ENCODE results near the gene DCP2.

DCP2 gene

DNA sequence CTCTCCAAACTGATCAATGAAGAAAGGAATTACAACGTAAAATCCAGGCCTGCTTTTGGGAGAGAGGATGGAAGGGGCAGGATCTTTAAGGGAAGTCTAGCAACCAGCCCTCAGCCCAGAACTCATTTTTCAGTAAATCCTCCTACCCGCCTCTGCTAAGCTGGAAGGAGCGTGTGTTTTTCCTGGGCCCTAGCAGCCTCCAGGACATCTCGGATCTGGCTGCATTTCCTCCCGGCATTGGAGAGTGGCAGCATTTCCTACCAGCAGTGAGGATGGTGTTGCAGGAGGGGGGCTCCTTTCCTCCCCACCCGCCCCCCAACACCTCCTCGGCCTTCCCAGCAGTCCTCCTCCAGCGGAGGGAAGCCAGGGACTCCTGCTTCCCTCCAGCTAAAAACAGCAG lies 54.5 kb downstream of the DCP2 start:
- peaks cover 10 to 44% (median 29%) of the 10 kb centered on the region in 5 donors for H3K36me3 ChIP-seq (ENCODE audit: control insufficient read depth in 5 of 5, insufficient read depth in 5 of 5, low read length in 5 of 5)
- H3K27me3 ChIP-seq (ENCODE audit: control insufficient read depth in 5 of 5, insufficient read depth in 4 of 5, low read length in 5 of 5): no peaks in the 10 kb centered on the region
- no peak overlapping the region for H3K9ac ChIP-seq (ENCODE audit: low read length in 5 of 5)
- H3K4me1 ChIP-seq (ENCODE audit: control insufficient read depth in 5 of 5, insufficient read depth in 5 of 5, low read length in 5 of 5): peaks cover 0 to 20% (median 17%) of the 10 kb centered on the region in 5 donors
- H3K4me3 ChIP-seq (ENCODE audit: low read depth in 1 of 5, low read length in 5 of 5): no peak overlapping the region
- no peak overlapping the region for H3K27ac ChIP-seq (ENCODE audit: low read depth, low read length)
- no peaks in the 10 kb centered on the region for H3K9me3 ChIP-seq (ENCODE audit: control insufficient read depth in 5 of 5, low read length in 5 of 5)

GRCh38 chr5:113031557-113031956 lies 55.0 kb downstream of the DCP2 start:
- no peak overlapping the region for H3K27ac ChIP-seq (ENCODE audit: low read depth, low read length)
- H3K4me3 ChIP-seq (ENCODE audit: low read depth in 1 of 5, low read length in 5 of 5): no peak overlapping the region
- peaks cover 0 to 20% (median 17%) of the 10 kb centered on the region in 5 donors for H3K4me1 ChIP-seq (ENCODE audit: control insufficient read depth in 5 of 5, insufficient read depth in 5 of 5, low read length in 5 of 5)
- H3K27me3 ChIP-seq (ENCODE audit: control insufficient read depth in 5 of 5, insufficient read depth in 4 of 5, low read length in 5 of 5): no peaks in the 10 kb centered on the region
- peaks cover 6 to 44% (median 29%) of the 10 kb centered on the region in 5 donors for H3K36me3 ChIP-seq (ENCODE audit: control insufficient read depth in 5 of 5, insufficient read depth in 5 of 5, low read length in 5 of 5)
- no peak overlapping the region for H3K9ac ChIP-seq (ENCODE audit: low read length in 5 of 5)
- H3K9me3 ChIP-seq (ENCODE audit: control insufficient read depth in 5 of 5, low read length in 5 of 5): no peaks in the 10 kb centered on the region

DNA sequence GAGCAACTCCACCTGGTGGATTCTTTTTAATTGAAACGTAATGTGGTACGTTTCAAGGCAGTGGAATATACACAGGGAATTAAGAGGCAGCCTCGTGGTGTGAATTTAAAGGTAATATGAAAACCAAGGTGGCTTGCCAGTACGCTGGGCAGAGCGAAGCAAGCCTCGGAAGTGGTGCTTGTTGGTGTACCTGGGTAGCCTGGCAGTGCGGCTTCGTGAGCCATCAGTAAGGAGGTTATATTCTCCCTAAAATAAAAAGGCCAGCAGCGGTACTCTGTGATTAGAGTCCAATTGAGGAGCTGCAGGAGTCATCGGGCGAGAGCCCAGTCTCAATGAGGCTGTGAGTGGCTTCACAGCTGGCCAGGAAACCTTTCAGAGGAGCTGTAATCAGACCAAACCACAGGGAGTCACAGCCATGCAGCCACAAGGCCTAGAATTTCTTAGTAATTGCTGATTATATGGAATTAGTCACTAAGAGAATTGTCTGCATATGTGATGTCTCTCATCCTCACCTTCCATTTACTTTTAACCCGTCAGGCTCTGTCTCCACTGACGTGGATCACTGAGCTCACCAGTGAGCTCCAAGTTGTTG lies 57.7 kb downstream of the DCP2 start:
- H3K27ac ChIP-seq (ENCODE audit: low read depth, low read length): no peak overlapping the region
- H3K36me3 ChIP-seq (ENCODE audit: control insufficient read depth in 5 of 5, insufficient read depth in 5 of 5, low read length in 5 of 5): peaks cover 0 to 34% (median 22%) of the 10 kb centered on the region in 5 donors
- peaks cover 0 to 19% (median 17%) of the 10 kb centered on the region in 5 donors for H3K4me1 ChIP-seq (ENCODE audit: control insufficient read depth in 5 of 5, insufficient read depth in 5 of 5, low read length in 5 of 5)

DNA sequence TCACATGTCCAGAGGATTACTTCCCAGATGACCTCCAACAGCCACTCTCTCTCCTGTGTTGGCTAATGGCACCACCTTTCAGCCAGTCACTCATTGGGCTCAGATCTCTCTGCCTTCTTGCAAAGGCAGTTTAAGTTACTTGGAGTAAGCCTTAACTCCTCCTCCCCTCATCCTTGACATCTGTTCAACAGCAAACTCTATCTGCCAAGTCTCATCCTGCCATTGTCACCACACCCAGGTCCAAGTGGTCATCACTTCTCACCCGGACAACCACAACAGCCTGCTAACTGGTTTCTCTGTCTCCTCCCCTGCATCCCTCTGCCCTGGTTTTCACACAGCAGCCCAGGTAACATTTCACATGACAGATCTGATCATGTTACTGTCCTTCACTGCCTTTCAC lies 58.5 kb downstream of the DCP2 start:
- Histone ChIP-seq H3K27ac (ENCODE audit: low read depth, low read length) (no peak overlapping the region), H3K4me3 (ENCODE audit: low read depth in 1 of 5, low read length in 5 of 5) (no peak overlapping the region), H3K9me3 (ENCODE audit: control insufficient read depth in 5 of 5, low read length in 5 of 5) (no peaks in the 10 kb centered on the region), H3K9ac (ENCODE audit: low read length in 5 of 5) (no peak overlapping the region), H3K4me1 (ENCODE audit: control insufficient read depth in 5 of 5, insufficient read depth in 5 of 5, low read length in 5 of 5) (peaks cover 0 to 14% (median 12%) of the 10 kb centered on the region in 5 donors), H3K36me3 (ENCODE audit: control insufficient read depth in 5 of 5, insufficient read depth in 5 of 5, low read length in 5 of 5) (peaks cover 0 to 35% (median 26%) of the 10 kb centered on the region in 5 donors), H3K27me3 (ENCODE audit: control insufficient read depth in 5 of 5, insufficient read depth in 4 of 5, low read length in 5 of 5) (no peaks in the 10 kb centered on the region)

More for the DNA sequence above, 57.7 kb downstream of the DCP2 start:
- Histone ChIP-seq H3K4me3 (ENCODE audit: low read depth in 1 of 5, low read length in 5 of 5) (no peak overlapping the region), H3K27me3 (ENCODE audit: control insufficient read depth in 5 of 5, insufficient read depth in 4 of 5, low read length in 5 of 5) (no peaks in the 10 kb centered on the region), H3K9me3 (ENCODE audit: control insufficient read depth in 5 of 5, low read length in 5 of 5) (no peaks in the 10 kb centered on the region), H3K9ac (ENCODE audit: low read length in 5 of 5) (no peak overlapping the region)

- H3K36me3 ChIP-seq (ENCODE audit: control insufficient read depth in 5 of 5, insufficient read depth in 5 of 5, low read length in 5 of 5): peaks cover 0 to 44% (median 32%) of the 10 kb centered on the region in 5 donors
- H3K4me3 ChIP-seq (ENCODE audit: low read depth in 1 of 5, low read length in 5 of 5): no peak overlapping the region
Observed at GRCh38 chr5:113036321-113036720, 59.7 kb downstream of the DCP2 start.

DNA sequence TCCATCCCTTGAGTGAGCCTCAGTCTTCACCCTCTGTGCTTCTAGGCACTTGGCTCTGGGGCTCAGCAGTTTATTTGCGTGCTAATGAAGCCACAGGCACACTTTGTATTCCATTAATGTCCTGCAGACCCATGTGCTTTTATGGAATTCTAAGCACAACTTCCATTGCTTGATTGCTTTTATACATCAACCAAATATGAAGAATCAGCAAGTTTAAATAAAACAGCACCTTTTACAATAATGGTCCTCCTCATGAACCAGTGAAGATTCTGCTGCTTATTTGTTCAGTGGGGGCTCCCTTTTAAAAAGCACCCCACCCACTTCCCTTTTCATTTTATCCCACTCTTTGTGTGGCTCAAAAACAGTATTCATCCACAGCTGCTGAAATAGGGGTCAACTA lies 60.2 kb downstream of the DCP2 start:
- Histone ChIP-seq H3K9me3 (ENCODE audit: control insufficient read depth in 5 of 5, low read length in 5 of 5) (no peaks in the 10 kb centered on the region), H3K4me3 (ENCODE audit: low read depth in 1 of 5, low read length in 5 of 5) (no peak overlapping the region), H3K4me1 (ENCODE audit: control insufficient read depth in 5 of 5, insufficient read depth in 5 of 5, low read length in 5 of 5) (peaks cover 0 to 17% (median 12%) of the 10 kb centered on the region in 5 donors), H3K27ac (ENCODE audit: low read depth, low read length) (no peak overlapping the region), H3K9ac (ENCODE audit: low read length in 5 of 5) (no peak overlapping the region), H3K27me3 (ENCODE audit: control insufficient read depth in 5 of 5, insufficient read depth in 4 of 5, low read length in 5 of 5) (no peaks in the 10 kb centered on the region), H3K36me3 (ENCODE audit: control insufficient read depth in 5 of 5, insufficient read depth in 5 of 5, low read length in 5 of 5) (peaks cover 0 to 44% (median 32%) of the 10 kb centered on the region in 5 donors)

More at GRCh38 chr5:113036321-113036720, 59.7 kb downstream of the DCP2 start:
- Histone ChIP-seq H3K27me3 (ENCODE audit: control insufficient read depth in 5 of 5, insufficient read depth in 4 of 5, low read length in 5 of 5) (no peaks in the 10 kb centered on the region), H3K9me3 (ENCODE audit: control insufficient read depth in 5 of 5, low read length in 5 of 5) (no peaks in the 10 kb centered on the region), H3K9ac (ENCODE audit: low read length in 5 of 5) (no peak overlapping the region), H3K4me1 (ENCODE audit: control insufficient read depth in 5 of 5, insufficient read depth in 5 of 5, low read length in 5 of 5) (peaks cover 0 to 17% (median 12%) of the 10 kb centered on the region in 5 donors), H3K27ac (ENCODE audit: low read depth, low read length) (no peak overlapping the region)

GRCh38 chr5:113038136-113038535 lies 61.5 kb downstream of the DCP2 start:
- Histone ChIP-seq H3K9me3 (ENCODE audit: control insufficient read depth in 5 of 5, low read length in 5 of 5) (no peaks in the 10 kb centered on the region), H3K27ac (ENCODE audit: low read depth, low read length) (no peak overlapping the region), H3K4me1 (ENCODE audit: control insufficient read depth in 5 of 5, insufficient read depth in 5 of 5, low read length in 5 of 5) (peaks cover 0 to 9% (median 5%) of the 10 kb centered on the region in 5 donors), H3K9ac (ENCODE audit: low read length in 5 of 5) (no peak overlapping the region), H3K27me3 (ENCODE audit: control insufficient read depth in 5 of 5, insufficient read depth in 4 of 5, low read length in 5 of 5) (no peaks in the 10 kb centered on the region), H3K36me3 (ENCODE audit: control insufficient read depth in 5 of 5, insufficient read depth in 5 of 5, low read length in 5 of 5) (peaks cover 4 to 49% (median 33%) of the 10 kb centered on the region in 5 donors), H3K4me3 (ENCODE audit: low read depth in 1 of 5, low read length in 5 of 5) (no peak overlapping the region)

DNA sequence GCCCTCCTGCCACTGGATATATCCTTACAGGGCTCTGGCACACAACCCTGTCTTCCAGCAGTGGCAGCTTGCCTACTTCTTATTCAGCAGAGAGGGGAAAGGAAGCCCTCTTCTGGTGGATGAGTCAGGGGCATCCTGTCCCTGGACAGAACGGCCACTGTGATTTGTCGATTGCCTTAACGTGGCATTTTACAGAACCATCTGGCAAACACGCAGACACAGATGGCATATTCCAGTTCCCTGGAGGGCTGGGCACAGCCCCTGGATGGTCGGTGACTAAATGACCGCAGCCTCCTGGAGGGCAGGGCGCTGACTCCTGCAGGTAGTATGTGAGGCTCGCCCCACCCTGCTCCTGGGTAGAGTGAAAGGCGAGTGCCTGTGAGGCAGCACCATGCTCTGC lies 62.1 kb downstream of the DCP2 start:
- Histone ChIP-seq H3K27me3 (ENCODE audit: control insufficient read depth in 5 of 5, insufficient read depth in 4 of 5, low read length in 5 of 5) (no peaks in the 10 kb centered on the region), H3K9me3 (ENCODE audit: control insufficient read depth in 5 of 5, low read length in 5 of 5) (no peaks in the 10 kb centered on the region), H3K4me1 (ENCODE audit: control insufficient read depth in 5 of 5, insufficient read depth in 5 of 5, low read length in 5 of 5) (peaks cover 0 to 7% (median 0%) of the 10 kb centered on the region in 5 donors), H3K36me3 (ENCODE audit: control insufficient read depth in 5 of 5, insufficient read depth in 5 of 5, low read length in 5 of 5) (peaks cover 4 to 54% (median 35%) of the 10 kb centered on the region in 5 donors), H3K9ac (ENCODE audit: low read length in 5 of 5) (no peak overlapping the region), H3K27ac (ENCODE audit: low read depth, low read length) (no peak overlapping the region), H3K4me3 (ENCODE audit: low read depth in 1 of 5, low read length in 5 of 5) (no peak overlapping the region)

DNA sequence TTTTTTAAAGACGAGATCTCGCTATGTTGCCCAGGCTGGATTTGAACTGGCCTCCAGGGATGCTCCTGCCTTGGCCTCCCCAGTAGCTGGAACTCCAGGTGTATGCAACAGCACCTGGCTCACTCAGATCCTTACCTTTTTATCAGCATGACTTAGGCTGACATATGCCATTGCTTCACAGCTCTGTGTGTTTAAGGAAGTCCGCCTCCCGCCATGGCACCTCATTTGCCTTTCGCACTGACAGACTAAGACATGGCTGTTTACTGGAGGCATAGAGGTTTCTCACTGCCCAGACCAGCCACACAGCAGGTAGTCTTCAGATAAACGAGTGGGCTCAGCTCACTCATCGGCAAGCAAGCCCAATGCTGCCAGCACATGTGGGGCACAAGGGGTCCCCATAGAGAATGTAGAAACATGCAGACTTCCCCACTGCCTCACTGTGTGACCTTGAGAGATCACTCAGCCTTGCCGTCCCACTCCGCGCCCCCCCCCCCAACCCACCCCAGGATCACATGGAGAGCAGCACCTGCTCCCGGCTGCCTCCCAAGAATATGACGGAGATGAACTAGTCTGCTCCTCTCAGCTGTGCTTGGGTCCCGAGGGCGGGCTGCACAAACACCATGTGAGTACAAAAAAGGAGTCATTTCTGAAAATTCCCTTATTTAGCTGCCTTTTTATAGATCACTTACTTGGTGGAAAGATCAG lies 62.8 kb downstream of the DCP2 start:
- H3K27me3 ChIP-seq (ENCODE audit: control insufficient read depth in 5 of 5, insufficient read depth in 4 of 5, low read length in 5 of 5): no peaks in the 10 kb centered on the region
- no peak overlapping the region for H3K4me3 ChIP-seq (ENCODE audit: low read depth in 1 of 5, low read length in 5 of 5)
- H3K36me3 ChIP-seq (ENCODE audit: control insufficient read depth in 5 of 5, insufficient read depth in 5 of 5, low read length in 5 of 5): peaks cover 4 to 56% (median 34%) of the 10 kb centered on the region in 5 donors
- no peak overlapping the region for H3K27ac ChIP-seq (ENCODE audit: low read depth, low read length)
- no peaks in the 10 kb centered on the region for H3K9me3 ChIP-seq (ENCODE audit: control insufficient read depth in 5 of 5, low read length in 5 of 5)
- H3K9ac ChIP-seq (ENCODE audit: low read length in 5 of 5): no peak overlapping the region
- peaks cover 0 to 5% (median 0%) of the 10 kb centered on the region in 5 donors for H3K4me1 ChIP-seq (ENCODE audit: control insufficient read depth in 5 of 5, insufficient read depth in 5 of 5, low read length in 5 of 5)

- no peak overlapping the region for H3K9ac ChIP-seq (ENCODE audit: low read length in 5 of 5)
- no peaks in the 10 kb centered on the region for H3K27me3 ChIP-seq (ENCODE audit: control insufficient read depth in 5 of 5, insufficient read depth in 4 of 5, low read length in 5 of 5)
- no peaks in the 10 kb centered on the region for H3K9me3 ChIP-seq (ENCODE audit: control insufficient read depth in 5 of 5, low read length in 5 of 5)
- H3K27ac ChIP-seq (ENCODE audit: low read depth, low read length): no peak overlapping the region
- no peak overlapping the region for H3K4me3 ChIP-seq (ENCODE audit: low read depth in 1 of 5, low read length in 5 of 5)
- peaks cover 0 to 7% (median 2%) of the 10 kb centered on the region in 5 donors for H3K4me1 ChIP-seq (ENCODE audit: control insufficient read depth in 5 of 5, insufficient read depth in 5 of 5, low read length in 5 of 5)
- H3K36me3 ChIP-seq (ENCODE audit: control insufficient read depth in 5 of 5, insufficient read depth in 5 of 5, low read length in 5 of 5): peaks cover 4 to 53% (median 30%) of the 10 kb centered on the region in 5 donors
Observed at GRCh38 chr5:113039934-113040285, 63.3 kb downstream of the DCP2 start.

Data from subcutaneous abdominal adipose tissue (tissue), 5 donors.